GM12878 (cell line): Measurements from ENCODE around the gene RASSF4. TPM values are rescaled to one million over a fixed set of nuclear protein-coding genes. Genes with fewer than 3 reads are reported as not detected.

ENCODE experiments used
- ATAC-seq: fragments of 200-7000 bp; cut with Tn5 transposase; 3 replicates; pipeline ENCODE4 v1.9.1; 2020; ENCODE audit warnings: mild to moderate bottlenecking, moderate library complexity
- BruUV-seq: library from RNA; stranded (reverse); fragments of 400-500 nt; replicated peaks from 2 replicates; lab custom pipeline; 2021; lab: Mats Ljungman, UMichigan
- CTCF ChIA-PET: fragments of 300-600 bp; sonication (Branson Sonifier 250); formaldehyde crosslinking; extraction: SDS; loops from one replicate; lab custom pipeline; 2021; ENCODE audit warnings: inconsistent platforms; lab: Yijun Ruan, JAX
- POLR2A ChIA-PET: fragments of 350-600 bp; formaldehyde crosslinking; extraction: SDS; loops from one replicate; lab custom pipeline; 2021; ENCODE audit warnings: inconsistent platforms; lab: Charles Lee
- RAD21 ChIA-PET: fragments of 300-600 bp; sonication (Branson Sonifier 250); formaldehyde crosslinking; loops from one replicate; lab custom pipeline; 2023; ENCODE audit warnings: antibody characterized with exemption; ENCODE audit not compliant: unreplicated experiment; lab: Charles Lee
- SMC1A ChIA-PET: fragments of 300-600 bp; sonication (Branson Sonifier 250); formaldehyde crosslinking; loops from one replicate; lab custom pipeline; 2023; ENCODE audit not compliant: unreplicated experiment, uncharacterized antibody; lab: Charles Lee
- DNase-seq: peaks from one replicate; pipeline ENCODE4 v3.0.0-alpha.2; 2011; ENCODE audit warnings: low read depth, low spot score
- FAIRE-seq: peaks from 3 replicates; lab custom pipeline; 2011; peaks lifted over from hg19 to GRCh38; lab: Jason Lieb, UNC
- H2AFZ ChIP-seq: 2 replicates; pipeline ENCODE4 v1.6.0; 2011; ENCODE audit warnings: low read depth, low read length, control low read depth; ENCODE audit not compliant: control insufficient read depth
- H3K27ac ChIP-seq: 2 replicates; pipeline ENCODE4 v1.5.1; 2011; ENCODE audit warnings: control low read depth; ENCODE audit not compliant: control insufficient read depth, insufficient read depth
- H3K27me3 ChIP-seq, 2 experiments: replicated peaks in 1 of 2; 2 replicates each; pipeline versions ENCODE4 v1.6.0 to v1.6.1; 2011; ENCODE audit warnings: low read length in 1 of 2; ENCODE audit not compliant: control insufficient read depth in 2 of 2, insufficient read depth in 2 of 2
- H3K36me3 ChIP-seq, 2 experiments: 2 replicates each; pipeline ENCODE4 v1.5.1; 2011; ENCODE audit warnings: low read length in 1 of 2; ENCODE audit not compliant: control insufficient read depth in 2 of 2, insufficient read depth in 2 of 2
- H3K4me1 ChIP-seq: 2 replicates; pipeline ENCODE4 v1.6.1; 2011; ENCODE audit warnings: mild to moderate bottlenecking, low read length, moderate library complexity, mixed read lengths; ENCODE audit not compliant: control insufficient read depth, insufficient read depth
- H3K4me2 ChIP-seq: 2 replicates; pipeline ENCODE4 v1.6.0; 2011; ENCODE audit warnings: control low read depth; ENCODE audit not compliant: control insufficient read depth, insufficient read depth
- H3K4me3 ChIP-seq: fragments of 200-600 bp; sonication (generic); 2 replicates; pipeline ENCODE4 v1.5.1; 2016
- H3K79me2 ChIP-seq: 2 replicates; pipeline ENCODE4 v1.6.0; 2011; ENCODE audit warnings: low read length; ENCODE audit not compliant: control insufficient read depth, insufficient read depth
- H3K9ac ChIP-seq: 2 replicates; pipeline ENCODE4 v1.8.0; 2011; ENCODE audit warnings: low read length, control low read depth, mixed read lengths; ENCODE audit not compliant: control insufficient read depth, insufficient read depth
- H3K9me3 ChIP-seq: replicated peaks from 3 replicates; pipeline ENCODE4 v1.5.1; 2011; ENCODE audit warnings: mild to moderate bottlenecking, low read length; ENCODE audit not compliant: control insufficient read depth, insufficient read depth
- H4K20me1 ChIP-seq: 2 replicates; pipeline ENCODE4 v1.6.0; 2011; ENCODE audit not compliant: control insufficient read depth, insufficient read depth
- EED ChIP-seq: sonication (generic); IDR thresholded peaks from 2 replicates; pipeline ENCODE4 v1.6.1; 2016; ENCODE audit warnings: antibody characterized with exemption, low read depth
- NFIC ChIP-seq: IDR thresholded peaks from 2 replicates; pipeline ENCODE4 v1.6.1; 2012; ENCODE audit warnings: low read depth, mild to moderate bottlenecking, inconsistent platforms, low read length, moderate library complexity
- REST ChIP-seq: IDR thresholded peaks from 2 replicates; pipeline ENCODE4 v1.6.1; 2012; ENCODE audit warnings: mild to moderate bottlenecking, low read depth, low read length
- SMARCA5 ChIP-seq: fragments of 450-650 bp; IDR thresholded peaks from 2 replicates; pipeline ENCODE4 v1.6.1; 2017; ENCODE audit warnings: mild to moderate bottlenecking
- SMC3 ChIP-seq: IDR thresholded peaks from 2 replicates; pipeline ENCODE4 v1.6.1; 2011; ENCODE audit warnings: low read length, improper control_type of control experiment, borderline replicate concordance
- ZNF622 ChIP-seq: fragments of 450-650 bp; IDR thresholded peaks from 2 replicates; pipeline ENCODE4 v1.6.1; 2017; ENCODE audit warnings: mild to moderate bottlenecking, inconsistent platforms
- WGBS: methylation state at CpG from one replicate; pipeline ENCODE4 v1.1.6; 2016; ENCODE audit warnings: low lambda C conversion rate; ENCODE audit not compliant: insufficient replicate concordance, insufficient coverage; ENCODE audit errors: missing lambda C conversion rate; 5-methylcytosine and 5-hydroxymethylcytosine counted together
- in situ Hi-C: fragments of 300-500 bp; cut with MboI; formaldehyde crosslinking; loops from 9 replicates; pipeline ENCODE4 v1.14.3; 2018; ENCODE audit warnings: mixed read lengths
- intact Hi-C: fragments of 100-400 bp; cut with micrococcal nuclease; formaldehyde crosslinking; loops from one replicate; pipeline ENCODE4 v1.14.2; 2022; ENCODE audit not compliant: unreplicated experiment
- polyA plus RNA-seq, 11 experiments: library from polyadenylated mRNA; depleted of rRNA in 4 of 11; unstranded in 6 of 11; stranded (reverse) in 5 of 11; fragments of >200 nt; fragmentation: Nextera tagmentation in 4 of 11; fragmentation: Illumina TruSeq in 1 of 11; extraction: Ambion mirVana in 4 of 11; extraction: Trizol in 1 of 11; gene quantifications; 1 replicate in 1 of 11; 2 replicates in 10 of 11; pipeline versions ENCODE4 v1.2.1 to v1.2.3, GENCODE V29; 2011 to 2016; ENCODE audit warnings: inconsistent platforms in 2 of 11, missing spikeins in 2 of 11, low read depth in 1 of 11
- total RNA-seq, 4 experiments: library from RNA; depleted of rRNA in 3 of 4; stranded (reverse); fragments of >200 nt in 3 of 4; fragmentation: Illumina TruSeq in 1 of 4; extraction: Trizol in 1 of 4; gene quantifications; 2 replicates each; pipeline versions ENCODE4 v1.2.1 to v1.2.3, GENCODE V29; 2013 to 2021
- TF ChIP-seq, protein P1 (sequence below): fragments of 450-650 bp; IDR thresholded peaks from 2 replicates; pipeline ENCODE4 v1.6.1; 2016; ENCODE audit warnings: mild to moderate bottlenecking
- TF ChIP-seq, protein P2 (sequence below): fragments of 150-350 bp; IDR thresholded peaks from 2 replicates; pipeline ENCODE4 v1.6.1; 2014; ENCODE audit warnings: mild to moderate bottlenecking, low read depth, low read length

Gene RASSF4
- total and polyA plus RNA-seq, 10 of the 15 experiments (the other 5 are each of a cell fraction or from before 2014, with no cell fraction given), result 3.7 to 71.1 (median 16.8) TPM

DNA sequence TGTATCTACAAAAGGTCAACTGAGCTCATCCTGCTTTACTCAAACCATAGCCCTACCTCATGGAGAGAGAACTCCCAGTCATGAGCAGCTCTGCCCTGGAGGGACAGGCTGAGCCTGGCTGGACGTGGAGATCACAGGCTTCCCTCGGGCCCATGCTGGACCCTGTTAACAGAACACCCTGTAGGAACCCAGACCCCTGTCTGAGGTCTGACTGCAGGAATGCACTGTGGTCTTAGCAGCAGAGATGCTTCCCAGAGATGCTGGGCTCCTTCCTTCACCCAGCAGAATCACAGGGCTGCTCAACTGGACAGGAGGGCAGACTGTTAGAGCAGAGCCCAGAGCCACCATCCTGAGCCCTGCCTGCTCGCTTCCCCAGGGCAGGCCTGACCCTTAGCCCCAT lies 47.7 kb upstream of the RASSF4 start (continued):
- TF ChIP-seq REST, result no peak

- ChIA-PET SMC1A (interaction anchor here (1.1 kb wide), 1 partner anchor 31 kb away, joined by 4 read pairs; no protein-coding TSS in a partner anchor), RAD21 (no interaction called here), POLR2A (no interaction called here), CTCF (interaction anchor here (1.2 kb wide), 1 partner anchor 12 kb away, joined by 3 read pairs; no protein-coding TSS in a partner anchor)
- intact Hi-C loops (no loop called here), in situ Hi-C loops (no loop called here)
- Histone ChIP-seq H3K27me3 (peaks cover 0 to 3% of the 10 kb centered on the region in 2 experiments; a peak in 1 of 4 replicates), H3K4me3 (no peak overlapping the region), H3K4me2 (no peak overlapping the region), H3K27ac (no peak overlapping the region), H3K9me3 (no peaks in the 10 kb centered on the region; the same call in 2 of the 3 replicates), H3K36me3 (no peaks in the 10 kb centered on the region), H3K9ac (no peak overlapping the region), H4K20me1 (no peaks in the 10 kb centered on the region), H2AFZ (peak overlapping the region; percentile 37), H3K4me1 (peaks cover 5% of the 10 kb centered on the region; the same call in 1 of the 2 replicates), H3K79me2 (no peaks in the 10 kb centered on the region)
- TF ChIP-seq NFIC, result no peak
- no peak for TF ChIP-seq SMC3
- no peak for TF ChIP-seq EED
- TF ChIP-seq, protein P1, sequence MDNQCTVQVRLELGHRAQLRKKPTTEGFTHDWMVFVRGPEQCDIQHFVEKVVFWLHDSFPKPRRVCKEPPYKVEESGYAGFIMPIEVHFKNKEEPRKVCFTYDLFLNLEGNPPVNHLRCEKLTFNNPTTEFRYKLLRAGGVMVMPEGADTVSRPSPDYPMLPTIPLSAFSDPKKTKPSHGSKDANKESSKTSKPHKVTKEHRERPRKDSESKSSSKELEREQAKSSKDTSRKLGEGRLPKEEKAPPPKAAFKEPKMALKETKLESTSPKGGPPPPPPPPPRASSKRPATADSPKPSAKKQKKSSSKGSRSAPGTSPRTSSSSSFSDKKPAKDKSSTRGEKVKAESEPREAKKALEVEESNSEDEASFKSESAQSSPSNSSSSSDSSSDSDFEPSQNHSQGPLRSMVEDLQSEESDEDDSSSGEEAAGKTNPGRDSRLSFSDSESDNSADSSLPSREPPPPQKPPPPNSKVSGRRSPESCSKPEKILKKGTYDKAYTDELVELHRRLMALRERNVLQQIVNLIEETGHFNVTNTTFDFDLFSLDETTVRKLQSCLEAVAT, result 0 out of 2 replicates have a peak, but pooled peaks have one; percentile 33
- TF ChIP-seq ZNF622, result no peak
- no peak for TF ChIP-seq SMARCA5
- TF ChIP-seq, protein P2, sequence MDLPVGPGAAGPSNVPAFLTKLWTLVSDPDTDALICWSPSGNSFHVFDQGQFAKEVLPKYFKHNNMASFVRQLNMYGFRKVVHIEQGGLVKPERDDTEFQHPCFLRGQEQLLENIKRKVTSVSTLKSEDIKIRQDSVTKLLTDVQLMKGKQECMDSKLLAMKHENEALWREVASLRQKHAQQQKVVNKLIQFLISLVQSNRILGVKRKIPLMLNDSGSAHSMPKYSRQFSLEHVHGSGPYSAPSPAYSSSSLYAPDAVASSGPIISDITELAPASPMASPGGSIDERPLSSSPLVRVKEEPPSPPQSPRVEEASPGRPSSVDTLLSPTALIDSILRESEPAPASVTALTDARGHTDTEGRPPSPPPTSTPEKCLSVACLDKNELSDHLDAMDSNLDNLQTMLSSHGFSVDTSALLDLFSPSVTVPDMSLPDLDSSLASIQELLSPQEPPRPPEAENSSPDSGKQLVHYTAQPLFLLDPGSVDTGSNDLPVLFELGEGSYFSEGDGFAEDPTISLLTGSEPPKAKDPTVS, result no peak
- no peak; the same call in 2 of the 3 replicates for ATAC-seq
- BruUV-seq, result no TSS peak
- no peak for FAIRE-seq
- DNase-seq, result no peak
- WGBS, result 52% methylated on average over 12 of the region's 12 CpGs
These were observed 46.1 kb upstream of the RASSF4 start for GRCh38 chr10:44913350-44914081.
